SK-N-SH (cell line): ENCODE measurements around the gene FNDC3B. TPM values are rescaled to one million over a fixed set of nuclear protein-coding genes. Genes with fewer than 3 reads are reported as not detected.

ENCODE experiments used
- CTCF ChIA-PET: fragments of 300-600, 350-600 bp; formaldehyde crosslinking; extraction: SDS; loops from one replicate; lab custom pipeline; 2021; lab: Yijun Ruan, JAX
- POLR2A ChIA-PET: fragments of 350-600 bp; sonication (Branson Sonifier 250); formaldehyde crosslinking; extraction: SDS; loops from one replicate; lab custom pipeline; 2020; ENCODE audit warnings: antibody characterized with exemption, inconsistent platforms; lab: Yijun Ruan, JAX
- DNase-seq: peaks from one replicate; pipeline ENCODE4 v3.0.0; 2012
- H2AFZ ChIP-seq: fragments of 200-600 bp; sonication (generic); 2 replicates; pipeline ENCODE4 v1.8.1; 2016; ENCODE audit warnings: antibody characterized with exemption, mild to moderate bottlenecking, low read depth
- H3F3A ChIP-seq: fragments of 200-600 bp; sonication (generic); replicated peaks from 2 replicates; pipeline ENCODE3; 2016; ENCODE audit warnings: antibody characterized with exemption, mild to moderate bottlenecking; ENCODE audit not compliant: insufficient read depth
- H3K27ac ChIP-seq, 2 experiments: fragments of 200-500 bp in 1 of 2; fragments of 200-600 bp in 1 of 2; sonication (Bioruptor generic) in 1 of 2; sonication (generic), shearing (Covaris generic) in 1 of 2; 2 replicates each; pipeline versions ENCODE4 v1.5.1 to v1.6.1; 2014 to 2016; ENCODE audit warnings: low read depth in 2 of 2, inconsistent platforms in 1 of 2, low read length in 1 of 2, mild to moderate bottlenecking in 1 of 2, mixed read lengths in 1 of 2
- H3K27me3 ChIP-seq: fragments of 200-600 bp; sonication (generic), shearing (Covaris generic); 2 replicates; pipeline ENCODE4 v1.6.1; 2016; ENCODE audit warnings: mixed run types; ENCODE audit not compliant: insufficient read depth
- H3K36me3 ChIP-seq, 2 experiments: fragments of 200-500 bp in 1 of 2; fragments of 200-600 bp in 1 of 2; sonication (Bioruptor generic) in 1 of 2; sonication (generic) in 1 of 2; replicated peaks in 1 of 2; 2 replicates each; pipeline versions ENCODE3 to v1.5.1; 2014 to 2016; ENCODE audit warnings: low read length in 1 of 2, mild to moderate bottlenecking in 1 of 2; ENCODE audit not compliant: insufficient read depth in 2 of 2, control insufficient read depth in 1 of 2
- H3K4me1 ChIP-seq, 2 experiments: fragments of 200-500 bp in 1 of 2; fragments of 200-600 bp in 1 of 2; sonication (Bioruptor generic) in 1 of 2; sonication (generic), shearing (Covaris generic) in 1 of 2; 2 replicates each; pipeline versions ENCODE4 v1.5.1 to v1.6.1; 2014 to 2016; ENCODE audit warnings: low read depth in 1 of 2, low read length in 1 of 2, mixed run types in 1 of 2; ENCODE audit not compliant: insufficient read depth in 2 of 2, control insufficient read depth in 1 of 2
- H3K4me2 ChIP-seq: fragments of 200-600 bp; sonication (generic), shearing (Covaris generic); 2 replicates; pipeline ENCODE4 v1.6.1; 2017; ENCODE audit warnings: mixed run types
- H3K4me3 ChIP-seq, 2 experiments: fragments of 200-500 bp in 1 of 2; fragments of 200-600 bp in 1 of 2; sonication (Bioruptor generic) in 1 of 2; sonication (generic), shearing (Covaris generic) in 1 of 2; 2 replicates each; pipeline versions ENCODE4 v1.5.1 to v1.8.1; 2014 to 2016; ENCODE audit warnings: low read depth in 2 of 2, inconsistent platforms in 1 of 2, low read length in 1 of 2, mild to moderate bottlenecking in 1 of 2, mixed read lengths in 1 of 2, moderate library complexity in 1 of 2
- H3K79me2 ChIP-seq: fragments of 200-600 bp; sonication (generic); 2 replicates; pipeline ENCODE4 v1.8.1; 2017; ENCODE audit warnings: mild to moderate bottlenecking; ENCODE audit not compliant: insufficient read depth
- H3K9ac ChIP-seq: fragments of 200-600 bp; sonication (generic); 2 replicates; pipeline ENCODE4 v1.6.1; 2017; ENCODE audit warnings: mixed run types
- H3K9me2 ChIP-seq: fragments of 200-600 bp; sonication (generic); 2 replicates; pipeline ENCODE4 v1.6.1; 2017; ENCODE audit warnings: mixed run types
- H3K9me3 ChIP-seq: fragments of 200-600 bp; sonication (generic); 2 replicates; pipeline ENCODE4 v1.6.1; 2017; ENCODE audit warnings: mixed run types, mild to moderate bottlenecking, moderate library complexity
- H4K20me1 ChIP-seq: fragments of 200-600 bp; sonication (generic); 2 replicates; pipeline ENCODE4 v1.6.1; 2017; ENCODE audit warnings: mild to moderate bottlenecking, mixed run types; ENCODE audit not compliant: insufficient read depth
- CHD2 ChIP-seq: fragments of 150-350 bp; IDR thresholded peaks from 2 replicates; pipeline ENCODE4 v1.6.1; 2018; ENCODE audit warnings: low read length; ENCODE audit not compliant: partially characterized antibody
- ELF1 ChIP-seq: IDR thresholded peaks from 2 replicates; pipeline ENCODE4 v1.4.0; 2012
- JUND ChIP-seq: IDR thresholded peaks from 2 replicates; pipeline ENCODE4 v1.4.0; 2012
- NRF1 ChIP-seq: IDR thresholded peaks from 2 replicates; pipeline ENCODE4 v1.6.1; 2012; ENCODE audit warnings: low read depth, mild to moderate bottlenecking, low read length
- POLR2AphosphoS5 ChIP-seq: IDR thresholded peaks from 2 replicates; pipeline ENCODE4 v1.6.1; 2012; ENCODE audit warnings: low read depth, low read length
- RAD21 ChIP-seq: IDR thresholded peaks from 2 replicates; pipeline ENCODE4 v1.6.1; 2012; ENCODE audit warnings: mild to moderate bottlenecking, low read length
- RCOR1 ChIP-seq: fragments of 150-350 bp; IDR thresholded peaks from 2 replicates; pipeline ENCODE4 v1.6.1; 2017; ENCODE audit warnings: antibody characterized with exemption, low read length
- REST ChIP-seq: IDR thresholded peaks from 2 replicates; pipeline ENCODE4 v1.6.1; 2012; ENCODE audit warnings: mild to moderate bottlenecking, low read depth, low read length, moderate library complexity
- SMC3 ChIP-seq: IDR thresholded peaks from 2 replicates; pipeline ENCODE4 v1.6.1; 2012; ENCODE audit warnings: low read depth, low read length, improper control_type of control experiment
- TCF12 ChIP-seq: IDR thresholded peaks from 2 replicates; pipeline ENCODE4 v1.4.0; 2012
- TEAD4 ChIP-seq: IDR thresholded peaks from 2 replicates; pipeline ENCODE4 v1.4.0; 2012; ENCODE audit warnings: mild to moderate bottlenecking, borderline replicate concordance; ENCODE audit not compliant: insufficient read depth
- USF2 ChIP-seq: fragments of 150-350 bp; IDR thresholded peaks from 2 replicates; pipeline ENCODE4 v1.6.1; 2017; ENCODE audit warnings: antibody characterized with exemption, low read length, low read depth, borderline replicate concordance
- YY1 ChIP-seq: IDR thresholded peaks from 2 replicates; pipeline ENCODE4 v1.4.0; 2012; ENCODE audit warnings: low read depth, mild to moderate bottlenecking
- ZBTB33 ChIP-seq: IDR thresholded peaks from 2 replicates; pipeline ENCODE4 v1.4.0; 2012; ENCODE audit warnings: low read depth, borderline replicate concordance
- WGBS: methylation state at CpG from one replicate; pipeline ENCODE4 v1.1.6; 2017; ENCODE audit warnings: low lambda C conversion rate; 5-methylcytosine and 5-hydroxymethylcytosine counted together
- polyA plus RNA-seq, 3 experiments: library from polyadenylated mRNA; depleted of rRNA; stranded (reverse); fragments of >200 nt; gene quantifications; 2 replicates each; pipeline ENCODE4 v1.2.3, GENCODE V29; 2012
- TF ChIP-seq, protein P1 (sequence below): fragments of 150-350 bp; IDR thresholded peaks from 2 replicates; pipeline ENCODE4 v1.6.1; 2016; ENCODE audit warnings: mild to moderate bottlenecking, low read depth, low read length

FNDC3B gene
- polyA plus RNA-seq, 1 of the 3 experiments (the other 2 are of a cell fraction) = 10.4 TPM

GRCh38 chr3:172258624-172259023, 219.2 kb downstream of the FNDC3B start:
- Histone ChIP-seq H3K36me3 (peaks cover 8 to 50% of the 10 kb centered on the region in 2 experiments), H3K4me1 (peaks cover 11 to 23% of the 10 kb centered on the region in 2 experiments), H3F3A (peaks cover 14% of the 10 kb centered on the region), H3K9me2 (no peaks in the 10 kb centered on the region), H3K4me2 (peak overlapping the region; percentile 2; the same call in 1 of the 2 replicates), H3K27ac (peak overlapping the region; percentile 43 to 67), H3K9ac (no peak overlapping the region), H3K79me2 (peaks cover 63% of the 10 kb centered on the region), H3K27me3 (no peaks in the 10 kb centered on the region), H3K4me3 (no peak overlapping the region), H4K20me1 (peaks cover 10% of the 10 kb centered on the region; the same call in 1 of the 2 replicates), H2AFZ (no peak overlapping the region), H3K9me3 (no peaks in the 10 kb centered on the region)
- POLR2A ChIA-PET = no interaction called here
- DNase-seq = no peak
- CTCF ChIA-PET = no interaction called here
- no peak; the same call in 1 of the 2 replicates for TF ChIP-seq POLR2AphosphoS5
- TF ChIP-seq ELF1 = no peak
- no peak for TF ChIP-seq NRF1
- TF ChIP-seq RAD21 = no peak
- no peak for TF ChIP-seq SMC3
- TF ChIP-seq JUND = no peak
- no peak for TF ChIP-seq REST
- TF ChIP-seq USF2 = no peak
- no peak for TF ChIP-seq RCOR1
- TF ChIP-seq YY1 = no peak
- no peak for TF ChIP-seq TEAD4
- TF ChIP-seq CHD2 = no peak
- TF ChIP-seq, protein P1, sequence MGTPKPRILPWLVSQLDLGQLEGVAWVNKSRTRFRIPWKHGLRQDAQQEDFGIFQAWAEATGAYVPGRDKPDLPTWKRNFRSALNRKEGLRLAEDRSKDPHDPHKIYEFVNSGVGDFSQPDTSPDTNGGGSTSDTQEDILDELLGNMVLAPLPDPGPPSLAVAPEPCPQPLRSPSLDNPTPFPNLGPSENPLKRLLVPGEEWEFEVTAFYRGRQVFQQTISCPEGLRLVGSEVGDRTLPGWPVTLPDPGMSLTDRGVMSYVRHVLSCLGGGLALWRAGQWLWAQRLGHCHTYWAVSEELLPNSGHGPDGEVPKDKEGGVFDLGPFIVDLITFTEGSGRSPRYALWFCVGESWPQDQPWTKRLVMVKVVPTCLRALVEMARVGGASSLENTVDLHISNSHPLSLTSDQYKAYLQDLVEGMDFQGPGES = no peak
- no peak for TF ChIP-seq ZBTB33
- no peak for TF ChIP-seq TCF12
- WGBS = 78% methylated on average over 3 of the region's 3 CpGs
